GM19397 (cell line): ENCODE data around the gene PRRC2B.
"Not testable (repeated sequence)": the region's sequence is repeated elsewhere in the genome, so short reads cannot be mapped to it uniquely, and the experiment has no call there.

Source experiments
- ATAC-seq: cut with Tn5 transposase; IDR thresholded peaks from one replicate; pipeline ENCODE4 v1.9.1; 2021; ENCODE audit warnings: mild to moderate bottlenecking, moderate library complexity; ENCODE audit not compliant: unreplicated experiment

The PRRC2B gene

DNA sequence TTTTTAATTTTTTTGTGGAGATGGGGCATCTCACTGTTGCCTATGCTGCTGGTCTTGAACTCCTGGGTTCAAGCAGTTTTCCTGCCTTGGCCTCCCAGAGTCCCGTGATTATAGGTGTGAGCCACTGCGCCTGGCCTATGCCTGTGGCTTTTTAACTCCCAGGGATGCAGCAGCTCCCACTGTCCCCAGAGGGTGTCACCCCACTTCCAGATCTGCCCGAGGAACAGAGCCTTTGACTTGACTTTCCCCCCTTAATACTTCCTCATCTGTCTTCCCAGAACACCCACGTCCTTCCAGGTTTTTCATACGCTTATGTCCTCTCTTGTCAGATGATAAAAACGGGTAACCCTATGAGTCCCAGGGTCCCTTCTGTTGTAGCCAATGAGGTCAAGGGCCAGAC lies 7.6 kb upstream of the PRRC2B start:
- ATAC-seq = no peak

GRCh38 chr9:131387394-131387793 lies 6.5 kb upstream of the PRRC2B start:
- no peak for ATAC-seq

- no peak for ATAC-seq
Measured at GRCh38 chr9:131391020-131391419, 2.9 kb upstream of the PRRC2B start.

- no peak for ATAC-seq
Measured at GRCh38 chr9:131391504-131391903, 2.4 kb upstream of the PRRC2B start.

DNA sequence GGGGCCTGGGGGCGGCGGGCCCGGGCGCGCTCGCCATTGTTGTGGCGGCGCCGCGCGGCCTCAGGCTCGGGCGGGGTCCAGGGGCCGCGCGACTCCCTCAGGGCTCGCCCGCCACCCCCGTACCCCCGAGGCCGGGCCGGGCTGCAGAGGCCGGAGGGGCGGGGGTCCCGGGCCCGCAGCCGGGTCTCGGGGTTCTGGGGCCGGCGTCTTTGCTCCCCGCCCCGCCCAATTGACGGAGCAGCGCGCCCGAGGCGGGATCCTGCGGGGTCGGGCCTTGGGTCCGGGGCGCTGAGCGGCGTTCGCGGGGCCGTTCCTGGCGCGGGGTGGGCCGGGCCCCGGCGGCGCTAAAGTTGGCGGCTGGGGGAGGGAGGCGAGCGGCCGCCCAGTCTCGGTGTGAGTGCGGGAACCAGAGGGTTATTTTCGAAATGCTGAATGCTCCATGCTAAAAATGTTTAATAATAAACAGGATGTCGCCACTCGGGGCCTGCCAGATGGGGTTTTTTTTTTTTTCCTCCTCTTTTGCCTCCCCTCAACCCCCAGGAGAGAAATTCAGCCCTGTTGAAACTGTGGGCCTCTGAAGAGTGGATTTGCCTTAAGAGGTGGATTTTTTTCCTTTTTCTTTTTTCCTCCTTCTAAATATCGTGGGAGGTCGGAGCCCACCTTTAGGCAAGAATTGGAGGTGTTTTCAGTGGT lies 724 bp downstream of the PRRC2B start:
- ATAC-seq = peak; percentile 37

DNA sequence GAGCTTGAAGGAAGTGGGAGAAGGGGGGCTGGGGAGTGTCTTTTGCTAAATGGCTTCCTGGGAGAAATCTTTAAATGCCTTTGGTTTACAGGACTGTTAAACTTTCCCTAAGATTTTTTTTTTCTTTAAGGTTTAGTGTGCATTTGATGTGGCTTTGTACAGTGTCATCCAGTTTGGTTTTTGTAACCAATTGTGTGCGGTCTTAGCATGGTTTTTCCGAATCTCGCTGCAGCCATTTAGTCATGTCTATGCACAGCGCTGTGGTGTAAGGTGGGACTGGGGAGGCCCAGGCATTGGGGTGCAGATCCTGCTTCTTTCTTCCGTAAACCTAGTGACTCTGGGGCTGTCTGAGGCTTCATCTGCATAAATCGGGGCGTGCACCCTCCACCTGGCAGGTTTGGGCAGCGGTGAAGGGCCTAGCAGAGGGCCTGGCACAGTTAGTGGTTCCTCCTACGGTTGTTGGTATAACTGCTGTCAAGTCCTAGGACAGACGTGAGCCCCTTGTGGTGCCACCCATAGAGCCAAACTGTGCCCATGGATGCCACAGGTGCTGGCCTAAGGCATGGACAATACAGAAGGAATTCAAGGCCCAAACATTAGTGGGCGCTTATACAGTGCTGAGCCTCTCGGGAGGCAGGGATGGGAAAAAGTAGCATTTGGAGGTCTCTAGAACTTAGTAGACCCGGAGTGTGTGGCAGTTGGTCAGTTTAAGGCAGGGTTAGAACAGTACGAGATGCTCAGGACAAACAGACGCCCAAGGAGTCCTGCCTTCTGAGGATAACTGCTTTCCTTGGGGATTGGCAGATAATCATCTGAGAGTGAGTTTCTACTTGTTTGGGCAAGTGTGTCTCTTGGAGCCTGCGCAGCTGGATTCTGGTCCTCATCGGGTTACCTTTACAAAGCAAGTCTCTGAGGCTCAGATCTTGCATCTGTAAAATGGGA lies 1.5 kb downstream of the PRRC2B start:
- ATAC-seq = no peak

DNA sequence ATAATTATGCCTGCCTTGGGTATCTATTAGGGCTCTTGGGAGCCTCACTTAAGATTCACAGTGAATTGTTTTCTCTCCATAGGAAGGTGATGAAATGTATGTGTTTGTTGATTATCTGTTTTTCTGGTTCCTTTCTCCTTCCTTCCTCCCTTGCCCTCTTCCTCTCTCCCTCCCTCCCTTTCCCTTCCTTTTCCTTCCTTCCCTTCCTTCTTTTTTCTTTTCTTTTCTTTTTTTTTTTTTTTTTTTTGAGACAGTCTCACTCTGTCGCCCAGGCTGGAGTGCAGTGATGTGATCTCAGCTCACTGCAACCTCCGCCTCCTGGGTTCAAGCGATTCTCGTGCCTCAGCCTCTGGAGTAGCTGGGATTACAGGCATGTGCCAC lies 2.2 kb downstream of the PRRC2B start:
- ATAC-seq = not testable (repeated sequence)

DNA sequence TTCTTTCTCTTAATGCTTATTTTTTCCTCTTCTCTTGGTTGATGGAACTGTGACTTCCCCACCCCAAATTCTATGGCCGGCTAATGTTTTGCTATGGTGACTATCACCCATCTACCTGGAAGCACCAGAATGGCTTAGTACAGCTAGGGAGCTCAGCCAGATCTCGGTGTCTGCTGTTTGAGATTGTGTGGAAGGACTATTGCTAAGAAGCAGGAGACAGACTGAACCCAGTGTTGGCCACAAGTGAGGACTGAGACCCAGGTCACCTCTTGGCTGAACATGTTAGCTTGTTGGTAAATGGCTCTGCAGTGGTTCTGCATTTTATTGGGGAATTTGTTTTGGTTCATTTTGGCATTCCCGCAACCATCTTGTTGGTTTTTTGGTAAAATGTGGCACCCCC lies 2.7 kb downstream of the PRRC2B start:
- ATAC-seq = no peak

GRCh38 chr9:131397100-131397790 lies 3.4 kb downstream of the PRRC2B start:
- ATAC-seq = no peak

- no peak for ATAC-seq
Measured at GRCh38 chr9:131398204-131398603, 4.3 kb downstream of the PRRC2B start.

DNA sequence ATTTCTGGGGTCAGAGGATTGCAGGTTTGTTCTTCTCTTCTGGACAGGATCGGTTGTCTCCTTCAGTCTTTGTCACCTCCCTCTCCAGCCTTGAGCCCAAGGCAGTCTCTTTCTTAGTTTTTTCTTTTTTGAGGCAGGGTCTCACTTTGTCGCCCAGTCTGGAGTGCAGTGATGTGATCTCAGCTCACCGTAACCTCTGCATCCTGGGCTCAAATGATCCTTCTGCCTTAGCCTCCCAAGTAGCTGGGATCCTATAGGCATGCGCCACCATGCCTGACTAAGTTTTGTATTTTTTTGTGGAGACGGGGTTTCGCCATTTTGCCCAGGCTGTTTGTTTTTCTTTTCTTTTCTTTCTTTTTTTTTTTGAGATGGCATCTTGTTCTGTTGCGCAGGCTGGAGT lies 6.1 kb downstream of the PRRC2B start:
- ATAC-seq = no peak

- no peak for ATAC-seq
Measured at GRCh38 chr9:131400627-131401026, 6.7 kb downstream of the PRRC2B start.

DNA sequence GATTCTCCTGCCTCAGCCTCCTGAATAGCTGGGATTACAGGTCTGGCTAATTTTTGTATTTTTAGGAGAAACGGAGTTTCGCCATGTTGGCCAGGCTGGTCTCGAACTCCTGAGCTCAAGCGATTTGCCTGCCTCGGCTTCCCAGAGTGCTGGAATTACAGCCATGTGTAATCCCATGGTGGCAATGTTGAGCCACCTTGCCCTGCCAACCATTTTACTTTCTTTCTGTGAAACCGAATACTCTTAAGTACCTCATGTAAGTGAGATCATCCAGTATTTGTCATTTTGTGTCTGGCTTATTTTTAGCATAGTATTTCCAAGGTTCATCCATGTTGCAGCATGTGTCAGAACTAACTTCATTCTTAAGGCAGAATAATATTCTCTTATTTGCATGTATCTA lies 8.2 kb downstream of the PRRC2B start:
- no peak for ATAC-seq

DNA sequence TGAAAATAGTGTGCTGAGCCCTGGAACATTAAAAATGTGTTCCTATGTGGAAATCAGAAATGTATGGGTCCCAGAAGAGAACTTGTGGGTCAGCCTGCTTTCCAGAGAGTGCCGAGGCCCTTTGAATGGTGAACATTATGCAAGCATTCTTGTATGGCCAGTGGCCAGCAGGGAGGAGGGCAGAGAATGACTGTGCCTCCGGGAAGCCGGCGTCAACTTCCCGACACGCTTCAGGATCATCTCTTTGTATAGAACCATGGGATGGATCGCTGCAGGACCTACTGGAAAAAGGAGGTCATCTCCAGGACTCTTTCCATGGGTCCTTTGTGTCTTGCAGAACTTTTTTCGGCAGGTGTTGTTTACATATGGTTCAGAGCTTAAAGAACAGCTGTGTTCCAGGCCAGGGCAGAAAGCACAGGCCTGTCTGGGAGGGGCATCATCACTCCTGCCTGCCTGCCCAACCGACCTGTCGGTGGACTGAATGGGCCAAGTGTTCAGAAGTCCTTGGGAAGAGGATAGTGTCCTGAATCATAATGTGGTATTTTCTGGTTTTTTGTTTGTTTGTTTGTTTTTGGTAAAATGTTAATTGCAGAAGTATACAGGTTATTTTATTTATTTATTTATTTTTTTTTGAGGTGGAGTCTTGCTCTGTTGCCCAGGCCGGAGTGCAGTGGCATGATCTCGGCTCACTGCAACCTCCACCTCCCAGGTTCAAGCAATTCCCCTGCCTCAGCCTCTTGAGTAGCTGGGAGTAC lies 9.0 kb downstream of the PRRC2B start:
- no peak for ATAC-seq

DNA sequence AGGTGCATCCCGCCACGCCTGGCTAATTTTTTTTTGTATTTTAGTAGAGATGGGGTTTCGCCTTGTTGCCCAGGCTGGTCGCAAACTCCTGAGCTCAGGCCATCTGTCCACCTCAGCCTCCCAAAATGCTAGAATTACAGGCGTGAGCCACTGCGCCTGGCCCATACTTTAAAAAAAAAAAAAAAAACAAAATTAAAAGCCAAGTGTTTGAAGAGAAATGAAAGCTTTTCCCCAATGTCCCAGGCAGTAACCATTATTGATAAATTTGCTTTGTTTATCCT lies 9.5 kb downstream of the PRRC2B start:
- no peak for ATAC-seq

DNA sequence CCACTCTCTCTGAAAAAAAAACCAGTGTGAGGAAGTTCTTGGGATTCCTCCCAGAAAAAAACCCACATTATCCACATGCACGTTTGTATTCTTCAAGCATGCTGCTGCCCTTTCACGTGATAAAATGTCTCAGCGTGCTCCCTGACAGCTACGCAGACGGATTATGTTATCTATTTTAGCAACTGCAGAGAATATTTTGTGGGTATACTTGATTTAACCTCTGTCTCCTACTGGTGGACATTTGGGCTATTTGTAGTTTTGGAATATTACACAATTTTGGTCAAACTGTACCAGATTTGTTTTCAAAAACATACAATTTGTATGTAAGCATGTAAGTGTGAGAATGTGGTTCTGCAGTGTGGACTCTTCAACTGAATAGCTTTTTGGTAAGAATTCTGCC lies 10.7 kb downstream of the PRRC2B start:
- ATAC-seq = no peak

DNA sequence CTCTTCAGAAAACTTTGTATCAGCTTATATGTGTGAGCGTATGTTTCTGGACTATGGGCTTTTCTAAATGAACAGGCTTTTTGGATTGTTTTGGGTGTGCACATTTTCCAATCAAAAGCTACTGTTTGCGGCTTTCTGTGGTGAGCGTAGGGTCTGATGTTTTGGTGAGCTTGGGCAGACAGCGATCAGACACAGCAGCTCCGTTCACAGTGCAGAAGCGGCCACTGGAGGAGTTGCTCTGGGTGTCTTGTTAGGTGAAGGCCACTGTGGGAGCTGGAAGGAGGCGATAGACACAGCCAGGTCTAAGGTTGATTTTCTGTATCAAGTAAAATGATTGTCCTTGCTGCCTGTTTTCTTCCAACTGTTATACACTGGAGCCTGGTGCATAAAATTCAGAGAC lies 11.1 kb downstream of the PRRC2B start:
- no peak for ATAC-seq

DNA sequence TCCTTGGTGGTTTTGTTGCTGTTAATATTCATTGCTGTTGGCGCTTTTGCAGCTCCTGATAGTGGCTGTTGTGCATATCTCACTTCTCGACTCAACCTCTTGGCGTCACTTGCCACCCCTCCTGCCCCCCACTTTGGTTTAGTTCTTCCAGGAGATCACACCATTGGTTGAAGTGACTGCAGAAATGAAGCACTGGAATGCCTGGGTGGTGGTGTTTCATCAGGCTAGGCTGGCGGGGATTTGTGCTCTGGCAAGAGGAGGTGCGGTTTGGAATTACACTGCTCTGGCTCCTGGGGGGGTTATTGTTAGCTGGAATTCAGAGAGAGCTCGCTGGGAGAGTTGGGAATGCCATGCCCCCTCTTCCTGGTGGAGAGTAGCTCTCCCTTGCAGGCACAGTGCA lies 11.5 kb downstream of the PRRC2B start:
- ATAC-seq = no peak

- ATAC-seq = no peak
Measured at GRCh38 chr9:131405858-131406537, 12.1 kb downstream of the PRRC2B start.

- ATAC-seq = no peak
Measured at GRCh38 chr9:131406563-131407436, 12.9 kb downstream of the PRRC2B start.
